GM18519 (cell line): ENCODE measurements around the gene AP3D1.
"Not testable (repeated sequence)": the region's sequence is repeated elsewhere in the genome, so short reads cannot be mapped to it uniquely, and the experiment has no call there.

ENCODE experiments used
- ATAC-seq: cut with Tn5 transposase; IDR thresholded peaks from one replicate; pipeline ENCODE4 v1.9.1; 2021; ENCODE audit warnings: mild to moderate bottlenecking, moderate library complexity; ENCODE audit not compliant: unreplicated experiment, low FRiP score

AP3D1 gene

GRCh38 chr19:2157452-2157851 is 6.1 kb upstream of the AP3D1 start:
- no peak for ATAC-seq

- no peak for ATAC-seq
Measured at GRCh38 chr19:2154587-2155075, 3.3 kb upstream of the AP3D1 start.

GRCh38 chr19:2150794-2151338 is 500 bp downstream of the AP3D1 start:
- ATAC-seq = peak; percentile 5

- ATAC-seq = no peak
Measured at GRCh38 chr19:2149980-2150793, 1.2 kb downstream of the AP3D1 start.

GRCh38 chr19:2148482-2149135 is 2.8 kb downstream of the AP3D1 start:
- ATAC-seq = no peak

- no peak for ATAC-seq
Measured at GRCh38 chr19:2145831-2146241, 5.5 kb downstream of the AP3D1 start.

- ATAC-seq = no peak
Measured at GRCh38 chr19:2144190-2144589, 7.2 kb downstream of the AP3D1 start.

GRCh38 chr19:2142173-2142829 is 9.1 kb downstream of the AP3D1 start:
- no peak for ATAC-seq

- ATAC-seq = no peak
Measured at GRCh38 chr19:2140138-2140569, 11.2 kb downstream of the AP3D1 start.

GRCh38 chr19:2139385-2140137 is 11.8 kb downstream of the AP3D1 start:
- ATAC-seq = no peak

GRCh38 chr19:2138061-2138728 is 13.2 kb downstream of the AP3D1 start:
- ATAC-seq = no peak

- ATAC-seq = no peak
Measured at GRCh38 chr19:2136796-2137195, 14.6 kb downstream of the AP3D1 start.

GRCh38 chr19:2135474-2136402 is 15.6 kb downstream of the AP3D1 start:
- no peak for ATAC-seq

GRCh38 chr19:2132731-2133490 is 18.5 kb downstream of the AP3D1 start:
- no peak for ATAC-seq

GRCh38 chr19:2132191-2132590 is 19.2 kb downstream of the AP3D1 start:
- no peak for ATAC-seq

- ATAC-seq = not testable (repeated sequence)
Measured at GRCh38 chr19:2131012-2131975, 20.1 kb downstream of the AP3D1 start.
